HG03280 (cell line): ENCODE measurements around the gene PCDHGB2.
A peak's percentile ranks its signal among the peaks of the same experiment; 100 is the strongest.
"Not testable (repeated sequence)": the region's sequence is repeated elsewhere in the genome, so short reads cannot be mapped to it uniquely, and the experiment has no call there.

Experiments used
- ATAC-seq: cut with Tn5 transposase; IDR thresholded peaks from one replicate; pipeline ENCODE4 v1.9.1; 2021; ENCODE audit warnings: mild to moderate bottlenecking, moderate library complexity; ENCODE audit not compliant: unreplicated experiment

The PCDHGB2 gene

DNA sequence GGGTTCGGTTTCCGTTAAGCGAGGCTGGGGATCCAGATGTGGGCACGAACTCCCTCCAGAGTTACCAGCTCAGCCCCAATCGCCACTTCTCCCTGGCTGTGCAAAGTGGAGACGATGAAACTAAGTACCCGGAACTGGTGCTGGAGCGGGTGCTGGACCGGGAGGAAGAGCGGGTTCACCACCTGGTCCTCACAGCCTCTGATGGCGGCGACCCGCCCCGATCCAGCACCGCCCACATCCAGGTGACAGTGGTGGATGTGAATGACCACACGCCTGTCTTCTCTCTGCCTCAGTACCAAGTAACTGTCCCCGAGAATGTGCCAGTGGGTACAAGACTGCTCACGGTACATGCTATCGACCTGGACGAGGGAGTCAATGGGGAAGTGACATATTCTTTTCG is 23.6 kb downstream of the PCDHGB2 start:
- ATAC-seq: no peak

DNA sequence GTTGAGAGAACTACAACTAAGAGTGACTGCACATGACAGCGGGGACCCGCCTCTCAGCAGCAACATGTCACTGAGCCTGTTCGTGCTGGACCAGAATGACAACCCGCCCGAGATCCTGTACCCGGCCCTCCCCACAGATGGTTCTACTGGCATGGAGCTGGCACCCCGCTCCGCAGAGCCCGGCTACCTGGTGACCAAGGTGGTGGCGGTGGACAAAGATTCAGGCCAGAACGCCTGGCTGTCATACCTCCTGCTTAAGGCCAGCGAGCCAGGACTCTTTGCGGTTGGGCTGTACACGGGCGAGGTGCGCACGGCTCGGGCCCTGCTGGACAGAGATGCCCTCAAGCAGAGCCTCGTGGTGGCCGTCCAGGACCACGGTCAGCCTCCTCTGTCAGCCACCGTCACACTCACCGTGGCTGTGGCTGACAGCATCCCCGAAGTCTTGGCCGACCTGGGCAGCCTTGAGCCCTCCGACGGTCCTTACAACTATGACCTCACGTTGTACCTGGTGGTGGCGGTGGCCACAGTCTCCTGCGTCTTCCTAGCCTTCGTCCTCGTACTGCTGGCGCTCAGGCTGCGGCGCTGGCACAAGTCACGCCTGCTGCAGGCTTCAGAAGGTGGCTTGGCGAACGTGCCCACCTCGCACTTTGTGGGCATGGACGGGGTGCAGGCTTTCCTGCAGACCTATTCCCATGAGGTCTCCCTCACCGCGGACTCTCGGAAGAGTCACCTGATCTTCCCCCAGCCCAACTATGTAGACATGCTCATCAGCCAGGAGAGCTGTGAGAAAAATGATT is 24.9 kb downstream of the PCDHGB2 start:
- ATAC-seq: no peak

DNA sequence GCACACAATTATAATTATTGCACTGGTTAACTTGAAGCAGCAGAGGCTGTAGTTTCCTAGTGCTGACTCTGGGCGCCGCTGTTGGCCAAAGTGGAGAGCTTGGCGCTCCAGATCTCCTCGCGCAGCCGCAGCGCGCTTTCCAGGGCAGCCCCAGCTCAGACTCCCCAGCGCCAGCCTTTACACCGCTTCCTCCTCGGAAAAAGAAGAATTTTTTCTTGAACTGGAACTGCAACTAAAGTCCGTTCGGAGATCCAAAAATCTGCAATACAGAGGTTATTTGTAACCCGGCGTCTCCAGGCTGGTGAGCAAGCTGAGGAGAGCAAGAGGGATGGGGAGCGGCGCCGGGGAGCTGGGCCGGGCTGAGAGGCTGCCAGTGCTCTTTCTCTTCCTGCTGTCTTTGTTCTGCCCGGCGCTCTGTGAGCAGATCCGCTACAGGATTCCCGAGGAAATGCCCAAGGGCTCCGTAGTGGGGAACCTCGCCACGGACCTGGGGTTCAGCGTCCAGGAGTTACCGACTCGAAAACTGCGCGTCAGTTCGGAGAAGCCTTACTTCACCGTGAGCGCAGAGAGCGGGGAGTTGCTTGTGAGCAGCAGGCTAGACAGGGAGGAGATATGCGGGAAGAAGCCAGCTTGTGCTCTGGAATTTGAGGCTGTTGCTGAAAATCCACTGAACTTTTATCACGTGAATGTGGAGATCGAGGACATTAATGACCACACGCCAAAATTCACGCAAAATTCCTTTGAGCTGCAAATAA is 27.9 kb downstream of the PCDHGB2 start, which contains the start of gene PCDHGB4:
TSS of gene PCDHGB4 (plus strand) at position 142 of the 755 bp plus-strand sequence. CDS start at position 329, 187 bp downstream.
- peak; percentile 93 for ATAC-seq

DNA sequence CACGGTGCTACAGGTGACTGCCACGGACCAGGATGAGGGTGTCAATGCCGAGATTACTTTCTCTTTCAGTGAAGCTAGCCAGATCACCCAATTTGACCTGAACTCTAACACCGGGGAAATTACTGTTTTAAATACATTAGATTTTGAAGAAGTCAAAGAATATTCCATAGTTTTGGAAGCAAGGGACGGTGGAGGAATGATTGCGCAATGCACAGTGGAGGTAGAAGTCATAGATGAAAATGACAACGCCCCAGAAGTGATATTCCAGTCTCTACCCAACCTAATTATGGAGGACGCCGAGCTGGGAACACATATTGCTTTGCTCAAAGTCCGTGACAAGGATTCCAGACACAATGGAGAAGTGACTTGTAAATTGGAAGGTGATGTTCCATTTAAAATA is 28.9 kb downstream of the PCDHGB2 start:
- ATAC-seq: no peak

DNA sequence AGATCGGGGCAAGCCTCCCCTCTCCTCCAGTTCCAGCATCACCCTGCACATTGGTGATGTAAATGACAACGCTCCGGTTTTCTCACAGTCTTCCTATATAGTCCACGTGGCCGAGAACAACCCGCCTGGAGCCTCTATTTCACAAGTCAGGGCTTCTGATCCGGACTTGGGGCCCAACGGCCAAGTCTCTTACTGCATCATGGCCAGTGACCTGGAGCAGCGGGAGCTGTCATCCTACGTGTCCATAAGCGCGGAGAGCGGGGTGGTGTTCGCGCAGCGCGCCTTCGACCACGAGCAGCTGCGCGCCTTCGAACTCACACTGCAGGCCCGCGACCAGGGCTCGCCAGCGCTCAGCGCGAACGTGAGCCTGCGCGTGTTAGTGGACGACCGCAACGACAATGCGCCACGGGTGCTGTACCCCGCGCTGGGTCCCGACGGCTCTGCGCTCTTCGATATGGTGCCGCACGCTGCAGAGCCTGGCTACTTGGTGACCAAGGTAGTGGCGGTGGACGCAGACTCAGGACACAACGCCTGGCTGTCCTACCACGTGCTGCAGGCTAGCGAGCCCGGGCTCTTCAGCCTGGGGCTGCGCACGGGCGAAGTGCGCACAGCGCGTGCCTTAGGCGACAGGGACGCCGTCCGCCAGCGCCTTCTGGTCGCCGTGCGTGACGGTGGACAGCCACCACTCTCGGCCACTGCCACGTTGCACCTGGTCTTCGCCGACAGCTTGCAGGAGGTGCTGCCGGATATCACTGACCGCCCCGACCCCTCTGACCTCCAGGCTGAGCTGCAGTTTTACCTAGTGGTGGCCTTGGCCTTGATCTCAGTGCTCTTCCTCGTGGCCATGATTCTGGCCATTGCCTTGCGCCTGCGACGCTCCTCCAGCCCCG is 29.6 kb downstream of the PCDHGB2 start:
- no peak for ATAC-seq

DNA sequence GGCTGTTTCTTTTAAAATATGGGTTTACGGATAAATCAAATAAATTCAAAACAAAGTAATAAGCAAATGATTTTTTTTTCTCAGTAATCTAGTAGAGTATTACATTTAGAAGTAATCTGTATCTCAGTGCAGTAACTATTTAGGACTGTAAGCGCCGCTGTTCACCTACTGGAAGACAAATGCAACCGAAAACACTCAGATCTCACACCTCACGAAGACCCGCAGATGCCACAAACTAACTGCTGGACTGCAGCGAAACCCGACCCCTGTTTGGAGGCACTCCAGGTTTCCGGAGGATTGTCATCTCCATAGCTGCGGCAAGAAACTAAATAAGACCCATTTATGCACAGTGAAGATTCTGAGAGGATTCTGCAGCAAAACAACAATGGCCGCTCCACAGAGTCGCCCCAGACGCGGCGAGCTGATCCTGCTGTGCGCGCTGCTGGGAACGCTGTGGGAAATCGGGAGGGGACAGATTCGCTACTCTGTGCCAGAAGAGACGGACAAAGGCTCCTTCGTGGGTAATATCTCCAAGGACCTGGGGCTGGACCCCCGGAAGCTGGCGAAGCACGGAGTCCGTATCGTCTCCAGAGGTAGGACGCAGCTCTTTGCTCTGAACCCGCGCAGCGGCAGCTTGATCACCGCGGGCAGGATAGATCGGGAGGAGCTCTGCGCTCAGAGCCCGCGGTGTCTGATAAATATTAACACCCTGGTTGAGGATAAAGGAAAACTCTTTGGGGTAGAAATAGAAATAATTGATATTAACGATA is 32.8 kb downstream of the PCDHGB2 start, which contains the start of gene PCDHGA8:
TSS of gene PCDHGA8 (plus strand) at position 205 of the 770 bp plus-strand sequence. CDS start at position 386, 181 bp downstream.
- ATAC-seq: no peak

DNA sequence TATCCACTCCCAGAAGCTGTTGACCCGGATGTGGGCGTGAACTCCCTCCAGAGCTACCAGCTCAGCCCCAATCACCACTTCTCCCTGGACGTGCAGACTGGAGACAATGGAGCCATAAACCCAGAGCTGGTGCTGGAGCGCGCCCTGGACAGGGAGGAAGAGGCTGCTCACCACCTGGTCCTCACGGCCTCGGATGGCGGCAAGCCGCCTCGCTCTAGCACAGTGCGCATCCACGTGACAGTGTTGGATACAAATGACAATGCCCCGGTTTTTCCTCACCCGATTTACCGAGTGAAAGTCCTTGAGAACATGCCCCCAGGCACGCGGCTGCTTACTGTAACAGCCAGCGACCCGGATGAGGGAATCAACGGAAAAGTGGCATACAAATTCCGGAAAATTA is 33.5 kb downstream of the PCDHGB2 start:
- ATAC-seq: no peak

DNA sequence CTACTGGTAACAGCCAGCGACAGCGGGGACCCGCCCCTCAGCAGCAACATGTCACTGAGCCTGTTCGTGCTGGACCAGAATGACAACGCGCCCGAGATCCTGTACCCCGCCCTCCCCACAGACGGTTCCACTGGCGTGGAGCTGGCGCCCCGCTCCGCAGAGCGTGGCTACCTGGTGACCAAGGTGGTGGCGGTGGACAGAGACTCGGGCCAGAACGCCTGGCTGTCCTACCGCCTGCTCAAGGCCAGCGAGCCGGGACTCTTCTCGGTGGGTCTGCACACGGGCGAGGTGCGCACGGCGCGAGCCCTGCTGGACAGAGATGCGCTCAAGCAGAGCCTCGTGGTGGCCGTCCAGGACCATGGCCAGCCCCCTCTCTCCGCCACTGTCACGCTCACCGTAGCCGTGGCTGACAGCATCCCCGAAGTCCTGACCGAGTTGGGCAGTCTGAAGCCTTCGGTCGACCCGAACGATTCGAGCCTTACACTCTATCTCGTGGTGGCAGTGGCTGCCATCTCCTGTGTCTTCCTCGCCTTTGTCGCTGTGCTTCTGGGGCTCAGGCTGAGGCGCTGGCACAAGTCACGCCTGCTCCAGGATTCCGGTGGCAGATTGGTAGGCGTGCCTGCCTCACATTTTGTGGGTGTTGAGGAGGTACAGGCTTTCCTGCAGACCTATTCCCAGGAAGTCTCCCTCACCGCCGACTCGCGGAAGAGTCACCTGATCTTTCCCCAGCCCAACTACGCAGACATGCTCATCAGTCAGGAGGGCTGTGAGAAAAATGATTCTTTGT is 34.8 kb downstream of the PCDHGB2 start:
- not testable (repeated sequence) for ATAC-seq

DNA sequence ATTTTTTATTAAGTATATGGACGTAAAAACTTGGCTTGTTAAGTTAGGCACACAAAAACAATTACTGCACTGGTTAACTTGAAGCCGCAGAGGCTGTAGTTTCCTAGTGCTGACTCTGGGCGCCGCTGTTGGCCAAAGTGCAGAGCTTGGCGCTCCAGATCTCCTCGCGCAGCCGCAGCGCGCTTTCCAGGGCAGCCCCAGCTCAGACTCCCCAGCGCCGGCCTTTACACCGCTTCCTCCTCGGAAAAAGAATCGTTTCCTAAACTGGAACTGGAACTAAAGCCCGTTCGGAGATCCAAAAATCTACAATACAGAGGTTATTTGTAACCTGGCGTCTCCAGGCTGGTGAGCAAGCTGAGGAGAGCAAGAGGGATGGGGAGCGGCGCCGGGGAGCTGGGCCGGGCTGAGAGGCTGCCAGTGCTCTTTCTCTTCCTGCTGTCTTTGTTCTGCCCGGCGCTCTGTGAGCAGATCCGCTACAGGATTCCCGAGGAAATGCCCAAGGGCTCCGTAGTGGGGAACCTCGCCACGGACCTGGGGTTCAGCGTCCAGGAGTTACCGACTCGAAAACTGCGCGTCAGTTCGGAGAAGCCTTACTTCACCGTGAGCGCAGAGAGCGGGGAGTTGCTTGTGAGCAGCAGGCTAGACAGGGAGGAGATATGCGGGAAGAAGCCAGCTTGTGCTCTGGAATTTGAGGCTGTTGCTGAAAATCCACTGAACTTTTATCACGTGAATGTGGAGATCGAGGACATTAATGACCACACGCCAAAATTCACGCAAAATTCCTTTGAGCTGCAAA is 38.2 kb downstream of the PCDHGB2 start, which contains the start of gene PCDHGB5:
TSS of gene PCDHGB5 (plus strand) at position 192 of the 796 bp plus-strand sequence. CDS start at position 373, 181 bp downstream.
- not testable (repeated sequence) for ATAC-seq

DNA sequence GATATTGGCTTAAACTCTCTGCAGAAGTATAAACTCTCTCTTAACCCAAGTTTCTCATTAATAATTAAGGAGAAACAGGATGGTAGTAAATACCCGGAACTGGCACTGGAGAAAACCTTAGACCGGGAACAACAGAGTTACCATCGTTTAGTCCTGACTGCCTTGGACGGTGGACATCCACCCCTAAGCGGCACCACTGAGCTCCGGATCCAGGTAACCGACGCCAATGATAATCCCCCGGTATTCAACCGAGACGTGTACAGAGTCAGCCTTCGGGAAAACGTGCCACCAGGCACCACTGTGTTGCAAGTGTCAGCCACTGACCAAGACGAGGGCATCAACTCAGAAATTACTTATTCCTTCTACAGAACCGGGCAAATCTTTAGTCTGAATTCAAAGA is 38.8 kb downstream of the PCDHGB2 start:
- ATAC-seq: no peak

DNA sequence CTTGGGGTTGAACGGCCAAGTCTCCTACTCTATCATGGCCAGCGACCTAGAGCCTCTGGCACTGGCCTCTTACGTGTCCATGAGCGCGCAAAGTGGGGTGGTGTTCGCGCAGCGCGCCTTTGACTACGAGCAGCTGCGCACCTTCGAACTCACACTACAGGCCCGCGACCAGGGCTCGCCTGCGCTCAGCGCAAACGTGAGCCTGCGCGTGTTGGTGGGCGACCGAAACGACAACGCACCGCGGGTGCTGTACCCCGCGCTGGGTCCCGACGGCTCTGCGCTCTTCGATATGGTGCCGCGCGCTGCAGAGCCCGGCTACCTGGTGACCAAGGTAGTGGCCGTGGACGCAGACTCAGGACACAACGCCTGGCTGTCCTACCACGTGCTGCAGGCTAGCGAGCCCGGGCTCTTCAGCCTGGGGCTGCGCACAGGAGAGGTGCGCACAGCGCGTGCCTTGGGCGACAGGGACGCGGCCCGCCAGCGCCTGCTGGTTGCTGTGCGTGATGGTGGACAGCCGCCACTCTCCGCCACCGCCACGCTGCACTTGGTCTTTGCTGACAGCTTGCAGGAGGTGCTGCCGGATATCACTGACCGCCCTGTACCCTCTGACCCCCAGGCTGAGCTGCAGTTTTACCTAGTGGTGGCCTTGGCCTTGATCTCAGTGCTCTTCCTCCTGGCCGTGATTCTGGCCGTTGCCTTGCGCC is 39.9 kb downstream of the PCDHGB2 start:
- ATAC-seq: no peak

DNA sequence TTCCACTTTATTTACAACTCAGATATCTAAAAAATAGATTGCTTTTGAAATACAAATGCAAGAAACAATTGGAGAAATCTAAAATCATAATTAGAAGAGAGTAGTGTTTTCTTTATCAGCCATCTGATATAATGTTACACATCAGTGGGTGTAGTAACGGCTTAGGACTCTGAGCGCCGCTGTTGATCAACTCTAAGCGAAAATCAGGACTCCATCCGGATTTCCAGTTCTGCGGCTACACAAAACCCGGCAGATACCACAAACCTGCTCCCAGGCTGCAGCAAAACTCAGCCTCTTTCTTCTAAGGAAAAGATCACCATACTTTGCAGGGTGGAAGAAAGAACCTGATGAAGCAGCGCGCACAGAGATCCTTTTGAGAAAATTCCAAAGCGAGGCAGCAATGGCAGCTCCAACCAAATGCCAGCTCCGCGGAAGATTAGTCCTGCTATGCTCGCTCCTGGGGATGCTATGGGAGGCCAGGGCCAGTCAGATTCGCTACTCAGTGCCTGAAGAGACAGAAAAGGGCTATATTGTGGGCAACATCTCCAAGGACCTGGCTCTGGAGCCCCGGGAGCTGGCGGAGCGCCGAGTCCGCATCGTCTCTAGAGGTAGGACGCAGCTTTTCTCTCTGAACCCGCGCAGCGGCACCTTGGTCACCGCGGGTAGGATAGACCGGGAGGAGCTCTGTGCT is 42.9 kb downstream of the PCDHGB2 start, which contains the start of gene PCDHGA9:
TSS of gene PCDHGA9 (plus strand) at position 226 of the 691 bp plus-strand sequence. CDS start at position 401, 175 bp downstream.
- no peak for ATAC-seq

DNA sequence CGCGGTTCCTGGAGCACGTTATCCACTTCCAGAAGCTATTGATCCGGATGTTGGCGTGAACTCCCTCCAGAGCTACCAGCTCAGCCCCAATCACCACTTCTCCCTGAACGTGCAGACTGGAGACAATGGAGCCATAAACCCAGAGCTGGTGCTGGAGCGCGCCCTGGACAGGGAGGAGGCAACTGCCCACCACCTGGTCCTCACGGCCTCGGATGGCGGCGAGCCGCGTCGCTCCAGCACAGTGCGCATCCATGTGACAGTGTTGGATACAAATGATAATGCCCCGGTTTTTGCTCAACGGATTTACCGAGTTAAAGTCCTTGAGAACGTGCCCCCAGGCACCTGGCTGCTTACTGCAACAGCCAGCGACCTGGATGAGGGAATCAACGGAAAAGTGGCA is 43.6 kb downstream of the PCDHGB2 start:
- ATAC-seq: no peak

DNA sequence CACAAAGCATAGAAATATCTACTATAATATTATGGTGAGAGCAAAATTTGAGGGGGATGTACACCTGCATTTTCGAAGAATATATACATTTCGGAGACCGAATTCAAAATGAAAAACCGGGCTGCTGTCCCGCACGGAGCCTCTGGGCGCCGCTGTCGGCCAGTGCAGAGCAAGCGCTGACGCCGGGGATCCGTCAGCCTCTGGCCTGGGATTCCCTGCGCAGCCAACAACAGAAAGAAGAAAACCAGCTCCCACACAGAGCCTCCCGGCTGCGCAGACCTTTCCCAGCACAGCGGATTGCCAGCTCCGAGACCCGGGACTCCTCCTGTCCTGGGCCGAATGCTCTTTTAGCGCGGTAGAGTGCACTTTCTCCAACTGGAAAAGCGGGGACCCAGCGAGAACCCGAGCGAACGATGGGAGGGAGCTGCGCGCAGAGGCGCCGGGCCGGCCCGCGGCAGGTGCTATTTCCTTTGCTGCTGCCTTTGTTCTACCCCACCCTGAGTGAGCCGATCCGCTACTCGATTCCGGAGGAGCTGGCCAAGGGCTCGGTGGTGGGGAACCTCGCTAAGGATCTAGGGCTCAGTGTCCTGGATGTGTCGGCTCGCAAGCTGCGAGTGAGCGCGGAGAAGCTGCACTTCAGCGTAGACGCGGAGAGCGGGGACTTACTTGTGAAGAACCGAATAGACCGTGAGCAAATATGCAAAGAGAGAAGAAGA is 48.2 kb downstream of the PCDHGB2 start, which contains the start of gene PCDHGB6:
TSS of gene PCDHGB6 (plus strand) at position 232 of the 716 bp plus-strand sequence. CDS start at position 414, 182 bp downstream.
- ATAC-seq: peak; percentile 66

DNA sequence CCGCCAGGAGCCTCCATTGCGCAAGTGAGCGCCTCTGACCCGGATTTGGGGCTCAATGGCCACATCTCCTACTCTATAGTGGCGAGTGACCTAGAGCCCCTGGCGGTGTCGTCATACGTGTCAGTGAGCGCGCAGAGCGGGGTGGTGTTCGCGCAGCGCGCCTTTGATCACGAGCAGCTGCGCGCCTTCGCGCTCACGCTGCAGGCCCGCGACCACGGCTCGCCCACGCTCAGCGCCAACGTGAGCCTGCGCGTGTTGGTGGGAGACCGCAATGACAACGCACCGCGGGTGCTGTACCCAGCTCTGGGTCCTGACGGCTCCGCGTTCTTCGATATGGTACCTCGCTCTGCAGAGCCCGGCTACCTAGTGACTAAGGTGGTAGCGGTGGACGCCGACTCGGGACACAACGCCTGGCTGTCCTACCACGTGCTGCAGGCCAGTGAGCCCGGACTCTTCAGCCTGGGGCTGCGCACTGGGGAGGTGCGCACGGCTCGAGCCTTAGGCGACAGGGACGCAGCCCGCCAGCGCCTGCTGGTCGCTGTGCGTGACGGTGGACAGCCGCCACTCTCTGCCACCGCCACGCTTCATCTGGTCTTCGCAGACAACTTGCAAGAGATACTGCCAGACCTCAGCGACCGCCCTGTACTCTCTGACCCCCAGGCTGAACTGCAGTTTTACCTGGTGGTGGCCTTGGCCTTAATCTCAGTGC is 50.0 kb downstream of the PCDHGB2 start:
- no peak for ATAC-seq

DNA sequence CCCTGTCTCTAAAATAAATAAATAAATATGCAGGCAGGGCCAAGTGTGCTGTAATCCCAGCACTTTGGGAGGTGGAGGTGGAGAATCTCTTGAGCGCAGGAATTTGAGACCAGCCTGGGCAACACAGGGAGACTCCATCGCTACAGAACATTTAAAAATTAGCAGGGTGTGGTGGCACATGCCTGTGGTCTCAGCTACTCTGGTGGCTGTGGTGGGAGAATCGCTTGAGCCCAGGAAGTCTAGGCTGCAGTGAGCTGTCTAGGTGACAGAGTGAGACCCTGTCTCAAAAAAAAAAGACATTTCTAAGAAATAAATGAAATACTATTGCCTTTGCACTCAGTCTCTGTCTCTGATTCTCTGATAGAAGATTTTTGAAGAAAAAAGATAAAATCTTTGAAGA is 51.8 kb downstream of the PCDHGB2 start:
- ATAC-seq: no peak
